Rectal smooth muscle tissue (tissue), 1 donor: ENCODE data around the gene PDZK1.
"Not testable (repeated sequence)": the region's sequence is repeated elsewhere in the genome, so short reads cannot be mapped to it uniquely, and the experiment has no call there.

ENCODE experiments used
- H3K27ac ChIP-seq: one replicate; pipeline ENCODE4 v1.7.0; 2013; ENCODE audit warnings: low read depth, low read length, inconsistent platforms
- H3K27me3 ChIP-seq: one replicate; pipeline ENCODE4 v1.7.0; 2013; ENCODE audit warnings: low read length; ENCODE audit not compliant: control insufficient read depth, insufficient read depth
- H3K36me3 ChIP-seq: one replicate; pipeline ENCODE4 v1.7.0; 2013; ENCODE audit warnings: low read length; ENCODE audit not compliant: control insufficient read depth, insufficient read depth
- H3K4me1 ChIP-seq: one replicate; pipeline ENCODE4 v1.7.0; 2013; ENCODE audit warnings: low read length; ENCODE audit not compliant: control insufficient read depth, insufficient read depth
- H3K4me3 ChIP-seq: one replicate; pipeline ENCODE4 v1.7.0; 2013; ENCODE audit warnings: low read length
- H3K9ac ChIP-seq: one replicate; pipeline ENCODE4 v1.7.0; 2013; ENCODE audit warnings: low read length

The PDZK1 gene

DNA sequence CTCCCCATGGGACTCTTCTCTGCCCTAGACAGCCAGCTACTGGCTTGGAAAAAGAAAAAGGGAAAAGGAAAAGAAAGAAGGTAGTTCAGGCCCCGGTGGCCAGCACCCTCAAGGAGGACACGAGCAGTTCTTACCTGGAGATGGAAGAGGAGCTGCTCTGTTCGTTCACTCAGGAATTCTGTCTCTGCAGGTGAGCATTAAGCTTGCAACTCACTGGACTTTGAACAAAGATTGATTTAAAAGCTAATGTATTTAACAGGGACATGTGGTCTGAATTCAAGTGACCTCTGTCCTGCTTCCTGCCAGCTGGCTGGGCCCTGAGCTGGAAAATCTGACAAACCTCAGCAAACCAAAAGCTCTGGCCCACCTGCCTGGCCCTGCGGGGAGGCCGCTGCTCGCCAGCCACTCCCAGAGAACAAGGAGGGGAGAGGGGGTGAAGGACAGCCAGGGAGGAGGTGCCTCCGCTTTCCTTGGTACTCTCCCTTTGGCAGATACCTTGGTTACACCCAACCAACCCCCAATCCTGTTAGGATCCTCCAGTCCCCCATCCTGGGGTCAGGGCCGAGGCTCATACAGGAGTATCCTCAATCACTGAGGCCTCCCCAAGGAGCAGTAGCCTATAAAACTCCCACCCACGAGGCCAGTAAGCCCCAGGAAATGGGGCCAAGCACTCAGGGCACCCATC, at the start of gene PDZK1:
PDZK1 (minus strand) TSS at position 186 of the 685 bp plus-strand sequence. CDS start 19,347 bp downstream, outside the sequence.
- no peak within 1 kb of the TSS for H3K4me3 ChIP-seq
- no peaks in the 10 kb centered on the region for H3K36me3 ChIP-seq
- no peaks in the 10 kb centered on the region for H3K27me3 ChIP-seq
- no peak within 1 kb of the TSS for H3K27ac ChIP-seq
- no peak within 1 kb of the TSS for H3K9ac ChIP-seq
- H3K4me1 ChIP-seq, result no peaks in the 10 kb centered on the region

DNA sequence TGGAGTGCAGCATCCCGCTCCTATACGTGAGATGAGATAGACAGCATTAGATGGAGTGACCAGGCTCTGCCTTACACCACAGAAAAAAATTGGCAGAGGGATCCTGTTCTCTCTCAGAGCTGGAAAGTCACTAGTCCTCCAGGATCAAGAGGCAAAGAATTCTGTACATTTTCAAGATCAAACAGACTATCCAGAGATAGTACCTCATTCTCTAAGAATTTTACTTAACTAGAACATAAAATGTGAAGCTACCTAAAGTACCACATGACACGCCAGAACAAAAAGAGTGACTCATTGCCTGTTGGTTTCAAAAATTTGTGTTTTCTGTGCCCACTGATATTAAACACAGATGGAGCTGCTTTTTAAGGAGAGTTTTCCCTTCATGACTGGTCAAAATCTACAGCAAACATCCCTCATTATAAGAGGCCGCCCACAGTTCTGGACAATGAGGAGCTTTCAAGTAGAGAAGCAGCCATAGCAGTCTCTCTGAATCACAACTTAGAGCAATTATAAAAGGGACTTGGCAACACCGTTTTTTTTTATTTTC, 44.4 kb upstream of the PDZK1 start:
- Histone ChIP-seq H3K9ac (no peak overlapping the region), H3K4me1 (no peaks in the 10 kb centered on the region), H3K27ac (peak overlapping the region; percentile 25), H3K27me3 (no peaks in the 10 kb centered on the region), H3K36me3 (peaks cover 9% of the 10 kb centered on the region), H3K4me3 (no peak overlapping the region)

DNA sequence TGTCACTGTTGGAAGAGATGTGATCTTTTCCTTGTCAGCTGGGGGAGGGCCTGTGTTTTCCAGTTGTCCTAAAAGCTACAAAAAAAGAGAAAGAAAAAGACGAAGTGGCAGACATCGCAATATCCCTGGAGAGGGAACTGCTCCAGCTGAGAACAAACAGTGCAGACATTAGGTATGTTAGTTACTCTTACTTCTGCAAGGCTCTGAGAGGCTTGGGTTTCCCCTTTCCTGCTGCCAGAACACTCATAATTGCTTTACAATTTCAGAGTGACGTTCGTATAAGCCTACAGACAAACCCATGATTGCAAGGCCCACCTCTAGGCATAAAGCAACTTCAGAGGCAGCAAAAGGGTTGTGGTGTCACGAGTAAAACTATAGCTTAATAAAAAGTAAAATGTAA, 43.3 kb upstream of the PDZK1 start:
- H3K9ac ChIP-seq, result no peak overlapping the region
- no peak overlapping the region for H3K27ac ChIP-seq
- H3K4me3 ChIP-seq, result no peak overlapping the region
- H3K27me3 ChIP-seq, result no peaks in the 10 kb centered on the region
- no peaks in the 10 kb centered on the region for H3K4me1 ChIP-seq
- peaks cover 9% of the 10 kb centered on the region for H3K36me3 ChIP-seq

DNA sequence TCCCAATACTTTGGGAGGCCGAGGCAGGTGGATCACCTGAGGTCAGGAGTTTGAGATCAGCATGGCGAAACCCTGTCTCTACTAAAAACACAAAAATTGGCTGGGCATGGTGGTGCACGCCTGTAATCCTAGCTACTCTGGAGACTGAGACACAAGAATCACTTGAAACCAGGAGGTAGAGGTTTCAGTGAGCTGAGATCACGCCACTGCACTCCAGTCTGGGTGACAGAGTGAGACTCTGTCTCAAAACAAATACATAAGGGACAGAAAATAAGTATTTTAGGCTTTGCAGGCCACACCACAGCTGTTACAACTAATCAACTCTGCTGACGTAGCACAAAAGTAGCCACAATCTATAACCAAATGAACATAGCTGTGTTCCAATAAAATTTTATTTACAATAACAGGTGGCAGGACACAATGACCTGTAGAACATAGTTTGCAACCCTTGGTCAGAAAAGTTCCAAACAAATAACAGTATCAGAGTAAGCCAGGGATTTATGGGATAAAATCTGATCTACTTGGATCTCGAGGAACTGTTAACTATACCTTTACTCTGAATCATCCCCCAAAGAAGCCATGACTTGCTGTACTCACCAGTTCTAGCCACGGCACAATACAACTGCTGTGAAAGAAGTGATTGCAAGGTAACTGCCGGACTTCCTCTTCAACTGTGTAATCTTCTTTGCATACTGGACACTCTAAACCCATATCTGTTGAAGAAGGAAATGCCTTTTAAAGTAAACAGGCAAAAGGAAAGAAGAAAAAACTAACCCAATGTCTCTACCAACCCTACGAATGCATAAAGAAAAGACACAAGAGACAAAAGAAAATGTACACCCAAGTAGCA, 40.5 kb upstream of the PDZK1 start:
- H3K4me3 ChIP-seq, result no peak overlapping the region
- H3K27ac ChIP-seq, result no peak overlapping the region
- no peak overlapping the region for H3K9ac ChIP-seq
- no peaks in the 10 kb centered on the region for H3K27me3 ChIP-seq
- no peaks in the 10 kb centered on the region for H3K4me1 ChIP-seq
- H3K36me3 ChIP-seq, result peaks cover 25% of the 10 kb centered on the region

DNA sequence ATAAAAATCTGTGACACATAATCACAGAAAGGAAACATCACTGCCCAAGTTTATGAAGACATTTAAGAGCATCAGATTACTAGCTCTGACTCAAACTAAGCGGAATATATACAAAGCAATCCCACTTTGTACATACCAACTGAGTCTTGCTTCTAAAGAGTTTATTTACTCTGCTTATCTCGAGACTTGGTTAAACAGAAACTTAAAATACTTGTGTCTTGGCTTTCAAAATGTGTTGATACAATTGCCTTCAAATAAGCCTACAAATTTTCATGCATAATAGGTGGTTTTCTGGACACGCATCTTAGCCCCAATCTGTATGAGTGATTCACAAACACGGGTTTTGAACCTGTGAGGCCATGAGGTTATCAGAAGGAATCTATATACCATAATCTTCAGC, 33.1 kb upstream of the PDZK1 start:
- H3K27ac ChIP-seq, result no peak overlapping the region
- no peak overlapping the region for H3K4me3 ChIP-seq
- H3K36me3 ChIP-seq, result peaks cover 20% of the 10 kb centered on the region
- no peaks in the 10 kb centered on the region for H3K4me1 ChIP-seq
- no peaks in the 10 kb centered on the region for H3K27me3 ChIP-seq
- no peak overlapping the region for H3K9ac ChIP-seq

DNA sequence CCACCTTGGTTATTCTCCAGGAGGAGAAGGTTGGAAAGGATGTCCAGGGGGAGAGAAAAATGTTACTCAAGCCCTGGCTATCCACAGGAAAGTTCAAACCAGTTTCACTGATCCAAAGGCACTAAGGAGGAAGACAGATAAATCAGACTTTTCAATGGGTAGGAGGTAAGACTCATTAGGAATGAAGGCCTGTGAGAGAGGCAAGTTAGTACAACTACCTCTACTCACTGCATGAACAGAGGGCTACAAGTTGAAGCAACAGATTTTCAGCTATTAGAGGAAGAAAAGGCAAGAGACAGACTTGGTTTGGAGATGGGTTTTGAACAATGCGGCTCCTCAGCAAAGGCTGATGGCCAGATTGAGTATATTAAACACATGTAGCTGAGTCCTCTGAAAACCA, 29.0 kb upstream of the PDZK1 start:
- Histone ChIP-seq H3K36me3 (no peaks in the 10 kb centered on the region), H3K9ac (no peak overlapping the region), H3K4me1 (no peaks in the 10 kb centered on the region), H3K27me3 (no peaks in the 10 kb centered on the region), H3K27ac (no peak overlapping the region), H3K4me3 (no peak overlapping the region)

DNA sequence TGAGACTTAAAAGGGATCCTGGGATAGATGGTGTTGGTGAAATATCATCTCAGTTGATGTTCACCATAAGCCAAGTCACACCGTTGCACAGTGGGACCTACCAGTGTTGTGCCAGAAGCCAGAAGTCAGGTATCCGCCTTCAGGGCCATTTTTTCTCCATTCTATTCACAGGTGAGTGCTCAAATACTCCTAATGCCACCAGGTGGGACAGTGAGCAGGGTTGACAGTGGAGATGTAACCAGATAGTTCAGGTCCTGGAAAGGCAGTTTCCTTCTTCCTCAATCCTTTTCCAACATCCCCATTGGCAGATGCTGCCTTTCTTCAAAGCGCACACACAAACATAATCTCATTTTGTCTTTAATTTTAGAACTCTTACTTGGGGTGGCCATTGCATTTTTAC, 23.7 kb upstream of the PDZK1 start:
- H3K36me3 ChIP-seq, result no peaks in the 10 kb centered on the region
- H3K4me3 ChIP-seq, result no peak overlapping the region
- no peak overlapping the region for H3K9ac ChIP-seq
- no peaks in the 10 kb centered on the region for H3K4me1 ChIP-seq
- no peaks in the 10 kb centered on the region for H3K27me3 ChIP-seq
- H3K27ac ChIP-seq, result no peak overlapping the region

DNA sequence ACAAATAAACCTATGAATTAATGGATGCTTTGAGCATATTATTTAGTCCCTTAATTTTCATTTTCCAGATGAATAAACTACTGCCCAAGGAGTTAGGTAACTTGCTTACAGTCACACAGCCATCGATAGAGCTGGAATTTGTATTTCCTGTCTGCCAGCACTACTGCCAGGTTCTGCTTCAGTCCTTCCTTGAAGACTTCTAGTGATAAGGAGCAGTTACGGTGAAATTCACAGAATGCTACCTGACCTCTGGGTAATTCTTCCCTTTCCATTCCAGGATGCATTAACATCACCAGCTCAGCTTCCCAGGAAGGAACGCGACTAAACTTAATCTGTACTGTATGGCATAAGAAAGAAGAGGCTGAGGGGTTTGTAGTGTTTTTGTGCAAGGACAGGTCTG, 23.3 kb upstream of the PDZK1 start:
- no peak overlapping the region for H3K27ac ChIP-seq
- no peak overlapping the region for H3K4me3 ChIP-seq
- H3K4me1 ChIP-seq, result no peaks in the 10 kb centered on the region
- H3K36me3 ChIP-seq, result no peaks in the 10 kb centered on the region
- no peaks in the 10 kb centered on the region for H3K27me3 ChIP-seq
- H3K9ac ChIP-seq, result no peak overlapping the region

DNA sequence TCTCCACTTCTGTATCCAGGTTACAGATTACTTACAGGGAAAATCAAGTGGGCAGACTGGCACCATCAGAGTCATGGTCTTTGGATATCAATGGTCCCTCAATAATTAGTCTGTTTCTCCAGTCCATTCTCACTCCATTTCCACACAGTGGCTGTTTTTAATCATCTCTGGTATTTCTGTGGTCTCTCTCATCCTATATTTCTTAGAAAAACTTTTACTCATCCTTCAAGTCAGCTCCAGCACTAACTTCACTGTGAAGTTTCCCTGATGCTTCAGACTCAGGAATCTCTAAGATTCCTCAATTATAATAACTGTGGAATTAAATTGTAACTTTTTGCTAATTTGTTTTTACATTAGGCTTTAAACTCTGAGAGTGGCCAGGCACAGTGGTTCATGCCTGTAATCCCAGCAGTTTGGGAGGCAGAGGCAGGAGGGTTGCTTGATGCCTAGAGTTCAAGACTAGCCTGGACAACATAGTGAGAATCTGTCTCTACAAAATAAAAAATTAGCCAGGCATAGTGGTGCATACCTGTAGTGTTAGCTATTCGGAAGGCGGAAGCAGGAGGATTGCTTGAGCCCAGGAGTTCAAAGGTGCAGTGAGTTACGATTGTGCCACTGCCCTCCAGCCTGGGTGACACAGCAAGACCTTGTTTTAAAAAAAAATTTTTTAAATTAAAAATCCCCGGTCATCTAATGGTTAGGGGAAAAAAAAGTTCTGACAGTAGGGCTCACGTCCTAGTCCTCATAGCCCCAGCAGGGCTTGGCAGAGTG, 22.7 kb upstream of the PDZK1 start:
- Histone ChIP-seq H3K4me1 (no peaks in the 10 kb centered on the region), H3K9ac (no peak overlapping the region), H3K4me3 (no peak overlapping the region), H3K36me3 (no peaks in the 10 kb centered on the region), H3K27me3 (no peaks in the 10 kb centered on the region), H3K27ac (no peak overlapping the region)

DNA sequence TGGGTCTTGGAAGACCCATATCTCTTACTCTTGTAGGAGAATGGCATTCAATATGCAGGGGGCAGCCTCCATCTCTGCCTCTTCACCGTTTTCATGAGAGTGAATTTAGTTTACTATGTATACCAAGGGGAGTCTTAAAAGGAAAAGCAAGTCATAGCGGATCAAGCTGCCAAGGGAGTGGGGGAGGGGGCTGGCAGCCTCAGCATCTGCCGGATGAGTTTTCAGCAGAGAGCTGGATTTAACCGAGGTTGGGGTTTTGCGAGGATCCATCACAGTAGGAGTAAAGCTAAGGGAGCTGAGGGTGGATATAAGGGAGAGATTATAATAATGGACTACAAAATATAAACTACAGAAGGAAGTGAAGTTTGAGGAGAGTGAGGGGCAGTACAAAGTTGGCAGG, 22.0 kb upstream of the PDZK1 start:
- no peak overlapping the region for H3K27ac ChIP-seq
- no peaks in the 10 kb centered on the region for H3K36me3 ChIP-seq
- H3K9ac ChIP-seq, result no peak overlapping the region
- no peaks in the 10 kb centered on the region for H3K27me3 ChIP-seq
- no peaks in the 10 kb centered on the region for H3K4me1 ChIP-seq
- H3K4me3 ChIP-seq, result no peak overlapping the region

DNA sequence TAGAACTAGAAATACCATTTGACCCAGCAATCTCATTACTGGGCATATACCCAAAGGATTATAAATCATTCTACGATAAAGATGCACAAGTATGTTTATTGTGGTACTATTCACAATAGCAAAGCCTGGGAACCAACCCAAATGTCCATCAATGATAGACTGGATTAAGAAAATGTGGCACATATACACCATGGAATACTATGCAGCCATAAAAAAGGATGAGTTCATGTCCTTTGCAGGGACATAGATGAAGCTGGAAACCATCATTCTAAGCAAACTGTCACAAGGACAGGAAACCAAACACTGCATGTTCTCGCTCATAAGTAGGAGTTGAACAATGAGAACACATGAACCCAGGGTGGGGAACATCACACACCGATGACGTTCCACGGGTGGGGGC, 19.0 kb upstream of the PDZK1 start:
- not testable (repeated sequence) for H3K27me3 ChIP-seq, H3K4me3 ChIP-seq, H3K36me3 ChIP-seq, H3K4me1 ChIP-seq, H3K9ac ChIP-seq, H3K27ac ChIP-seq
